Epithelial cell of esophagus (primary cell): ENCODE measurements around the gene JMJD1C.

Experiments used
- DNase-seq: peaks from one replicate; pipeline ENCODE4 v3.0.0; 2010; ENCODE audit warnings: low read depth
- H3K4me3 ChIP-seq: 2 replicates; pipeline ENCODE4 v1.5.1; 2011; ENCODE audit warnings: mild to moderate bottlenecking, low read length, control low read depth
- CTCF ChIP-seq: IDR thresholded peaks from 2 replicates; pipeline ENCODE4 v1.5.1; 2011; ENCODE audit warnings: low read depth, mild to moderate bottlenecking, low read length, control low read depth, inconsistent platforms; ENCODE audit not compliant: insufficient read depth; ENCODE audit errors: missing control alignments

JMJD1C gene

GRCh38 chr10:63143987-63144386, 321.8 kb downstream of the JMJD1C start:
- no peak for DNase-seq
- no peak overlapping the region for H3K4me3 ChIP-seq
- no peak for TF ChIP-seq CTCF

- H3K4me3 ChIP-seq = no peak overlapping the region
- DNase-seq = no peak
- TF ChIP-seq CTCF = no peak
These were observed 323.6 kb downstream of the JMJD1C start for GRCh38 chr10:63142136-63142535.

- no peak overlapping the region for H3K4me3 ChIP-seq
- no peak for TF ChIP-seq CTCF
- peak; percentile 48 for DNase-seq
These were observed 325.7 kb downstream of the JMJD1C start for GRCh38 chr10:63140077-63140476.

GRCh38 chr10:63137306-63137705, 328.5 kb downstream of the JMJD1C start:
- TF ChIP-seq CTCF = no peak
- DNase-seq = no peak

GRCh38 chr10:63133821-63134557, 331.8 kb downstream of the JMJD1C start:
- peak; percentile 48 for DNase-seq
- TF ChIP-seq CTCF = no peak
- peak overlapping the region; percentile 91 for H3K4me3 ChIP-seq

More at GRCh38 chr10:63137306-63137705, 328.5 kb downstream of the JMJD1C start:
- H3K4me3 ChIP-seq = no peak overlapping the region

- peak within 1 kb of the TSS; percentile 91 for H3K4me3 ChIP-seq
- peak; percentile 19 for TF ChIP-seq CTCF
- DNase-seq = peak; percentile 98
These were observed 332.5 kb downstream of the JMJD1C start, which contains the start of gene NRBF2 for GRCh38 chr10:63133056-63133820. Gene NRBF2 (plus strand): TSS chr10:63133328. CDS start chr10:63133471, 143 bp downstream.
